Embryonic facial prominence (tissue), 1 donor: ENCODE results near the gene ZCCHC17.
"Not testable (repeated sequence)": the region's sequence is repeated elsewhere in the genome, so short reads cannot be mapped to it uniquely, and the experiment has no call there.

Source experiments
- DNase-seq: peaks from one replicate; pipeline ENCODE4 v3.0.0-alpha.2; 2016; ENCODE audit errors: extremely low spot score

The ZCCHC17 gene, protein sequence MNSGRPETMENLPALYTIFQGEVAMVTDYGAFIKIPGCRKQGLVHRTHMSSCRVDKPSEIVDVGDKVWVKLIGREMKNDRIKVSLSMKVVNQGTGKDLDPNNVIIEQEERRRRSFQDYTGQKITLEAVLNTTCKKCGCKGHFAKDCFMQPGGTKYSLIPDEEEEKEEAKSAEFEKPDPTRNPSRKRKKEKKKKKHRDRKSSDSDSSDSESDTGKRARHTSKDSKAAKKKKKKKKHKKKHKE

DNA sequence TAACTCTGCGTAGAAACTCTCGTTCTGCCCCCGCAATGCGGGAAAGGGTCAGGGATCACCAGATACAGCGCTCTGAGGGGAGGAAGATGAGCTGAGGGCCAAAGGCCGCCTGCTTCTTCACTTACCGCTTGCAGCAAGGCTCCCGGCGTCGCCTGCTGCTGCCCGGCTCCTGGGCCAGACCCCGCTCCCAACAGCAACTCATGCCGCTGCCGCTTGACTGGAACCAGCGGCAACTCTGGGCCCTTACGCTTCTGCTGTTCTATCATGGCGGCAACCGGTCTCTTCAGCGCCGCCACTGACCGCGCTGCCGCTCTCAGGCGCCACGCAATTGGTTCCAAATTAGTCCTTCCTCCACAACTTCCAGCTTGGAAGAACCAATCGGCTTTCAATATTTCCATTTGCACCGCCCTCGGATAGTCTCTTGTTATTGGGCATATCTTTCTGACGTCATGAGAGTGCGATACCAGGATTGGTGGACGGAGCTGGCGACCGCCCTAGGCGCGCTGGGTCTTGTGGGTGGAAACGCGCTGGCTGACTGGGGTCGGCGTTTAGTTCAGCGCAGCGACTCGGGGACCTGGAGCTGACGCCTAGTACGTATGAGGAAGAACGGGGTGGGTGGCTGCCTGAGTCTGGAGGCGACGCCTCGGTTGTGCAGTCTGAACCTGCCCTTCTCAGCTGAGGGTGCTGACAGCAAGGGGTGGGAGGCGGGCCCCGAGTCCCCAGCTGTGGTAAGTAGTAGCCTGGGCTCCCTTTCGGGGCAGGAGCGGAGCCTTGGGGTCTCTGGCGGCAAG is at the start of gene ZCCHC17, which contains the start of gene SNRNP40:
Gene ZCCHC17, plus strand, starts transcription at position 547 of the 791 bp plus-strand sequence. CDS start 13,067 bp downstream, outside the sequence.
Gene SNRNP40, minus strand, starts transcription at position 303 of the 791 bp plus-strand sequence. Its CDS starts 37 bp downstream, at position 266.
- peak; percentile 99 for DNase-seq

DNA sequence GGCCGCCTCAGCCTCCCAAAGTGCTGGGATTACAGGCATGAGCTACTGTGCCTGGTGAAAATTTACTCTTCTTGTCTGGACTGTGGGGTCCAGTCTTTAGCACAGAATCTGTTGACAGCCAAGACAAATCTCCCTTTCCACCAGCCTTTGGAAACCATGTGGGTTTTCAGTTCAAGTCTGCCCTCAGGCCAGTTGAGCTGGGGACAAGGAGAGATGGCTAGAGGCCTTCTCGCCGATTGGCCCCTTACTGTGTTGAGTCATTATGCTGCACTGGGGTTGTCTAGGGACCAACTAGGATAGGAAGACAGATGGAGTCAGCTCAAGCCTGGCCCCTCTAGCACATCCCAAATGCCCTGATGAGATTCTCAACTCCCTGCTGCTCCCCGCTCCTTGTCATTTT is 48.6 kb upstream of the ZCCHC17 start:
- no peak for DNase-seq

DNA sequence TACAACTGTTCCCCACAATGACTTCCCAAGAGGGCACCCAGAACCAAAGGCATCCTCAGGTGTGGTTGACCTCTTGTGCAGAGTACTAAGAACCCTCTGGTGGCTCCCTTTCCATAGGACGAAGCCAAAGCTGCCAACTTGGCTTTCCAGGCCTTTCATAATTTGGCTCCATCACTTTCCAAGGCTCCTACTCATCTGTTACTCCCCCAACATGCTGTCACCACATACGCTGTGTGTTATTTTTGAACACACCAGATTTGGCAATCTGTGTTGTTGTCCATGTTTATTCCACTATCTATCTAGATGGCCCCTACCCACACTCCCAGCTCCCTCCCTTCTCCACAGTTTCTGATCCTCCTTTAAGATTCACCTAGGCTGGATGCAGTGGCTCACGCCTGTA is 47.0 kb upstream of the ZCCHC17 start:
- DNase-seq = no peak

DNA sequence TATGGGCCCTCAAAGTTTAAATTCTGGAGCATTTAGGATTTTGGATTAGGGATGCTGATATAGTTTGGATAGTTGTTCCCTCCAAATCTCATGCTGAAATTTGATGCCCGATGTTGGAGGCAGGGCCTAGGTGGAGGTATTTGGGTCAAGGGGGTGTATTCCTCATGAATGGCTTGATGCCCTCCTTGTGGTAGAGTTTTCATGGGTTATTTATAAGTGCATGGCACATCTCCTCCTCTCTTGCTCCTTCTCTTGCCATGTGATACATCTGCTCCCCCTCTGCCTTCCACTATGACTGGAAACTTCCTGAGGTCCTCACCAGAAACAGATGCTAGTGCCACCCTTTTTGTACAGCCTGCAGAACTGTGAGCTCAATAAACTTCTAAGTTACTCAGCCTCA is 39.6 kb upstream of the ZCCHC17 start:
- no peak for DNase-seq

DNA sequence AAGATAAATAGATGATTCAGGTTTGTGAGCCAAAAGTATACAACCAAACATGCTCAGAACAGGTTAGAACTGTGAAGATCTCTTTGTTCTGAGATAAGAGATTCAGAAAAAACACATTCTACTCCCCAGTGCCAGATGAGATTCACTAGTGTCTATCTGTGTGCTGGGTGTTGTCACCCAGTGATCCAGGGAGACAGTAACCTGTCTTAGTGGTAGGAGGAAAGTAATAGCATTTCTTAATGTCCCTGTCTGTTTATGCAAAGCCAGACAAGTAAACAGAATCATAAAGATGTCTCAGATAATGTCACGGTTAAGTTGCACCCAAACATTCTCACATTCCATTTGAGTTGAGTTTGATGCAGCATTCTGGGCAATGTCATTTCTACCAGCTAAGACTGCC is 38.3 kb upstream of the ZCCHC17 start:
- no peak for DNase-seq

DNA sequence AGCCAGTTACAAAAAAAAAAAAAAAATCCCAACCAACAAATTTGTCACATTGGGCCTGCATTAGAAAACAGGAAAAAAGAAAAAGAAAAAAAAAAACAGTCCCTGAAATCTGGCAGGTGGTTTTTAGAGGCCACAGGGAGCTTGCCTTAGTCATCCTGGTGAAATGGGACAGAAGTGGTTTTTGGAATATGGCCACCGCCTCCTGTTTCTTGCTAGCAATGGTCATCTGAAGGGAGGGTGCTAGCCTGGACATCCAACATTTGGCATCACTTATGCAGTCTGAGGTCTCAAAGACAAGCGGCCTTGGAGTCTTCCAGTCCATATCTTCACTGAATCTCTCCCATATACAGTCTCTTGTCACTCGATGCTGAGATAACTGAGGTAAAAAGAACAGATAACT is 37.1 kb upstream of the ZCCHC17 start:
- DNase-seq = no peak

DNA sequence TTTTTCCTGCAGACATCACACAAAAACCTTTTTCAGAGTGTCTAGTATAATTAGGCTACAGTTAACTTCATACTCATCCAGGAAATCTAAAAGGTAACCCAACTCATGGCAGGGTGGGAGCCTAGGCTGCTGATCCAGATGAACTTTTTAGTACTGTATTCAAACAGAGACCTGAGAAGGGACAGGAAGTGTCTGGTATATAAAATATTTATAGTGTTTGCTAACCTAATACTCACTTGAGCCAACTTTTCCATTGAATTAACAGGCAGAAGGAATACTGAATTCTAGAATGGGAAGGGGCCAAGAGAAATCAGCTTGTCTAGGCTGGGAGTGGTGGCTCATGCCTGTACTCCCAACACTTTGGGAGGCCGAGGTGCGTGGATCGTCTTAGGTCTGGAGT is 34.9 kb upstream of the ZCCHC17 start:
- no peak for DNase-seq

DNA sequence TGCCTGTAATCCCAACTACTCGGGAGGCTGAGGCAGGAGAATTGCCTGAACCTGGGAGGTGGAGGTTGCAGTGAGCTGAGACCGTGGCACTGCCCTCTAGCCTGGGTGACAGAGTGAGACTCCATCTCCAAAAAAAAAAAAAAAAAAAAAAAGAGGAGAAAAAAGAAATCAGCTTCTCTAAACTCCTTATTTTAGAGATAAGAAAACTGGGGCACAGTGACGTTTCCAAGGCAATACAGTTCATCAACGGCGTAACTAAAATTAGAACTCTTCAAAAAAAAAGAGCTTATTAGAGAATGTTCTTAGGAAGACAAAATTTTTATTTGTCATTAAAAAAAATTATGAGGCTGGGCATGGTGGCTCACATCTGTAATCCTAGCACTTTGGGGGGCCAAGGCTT is 34.4 kb upstream of the ZCCHC17 start:
- not testable (repeated sequence) for DNase-seq

DNA sequence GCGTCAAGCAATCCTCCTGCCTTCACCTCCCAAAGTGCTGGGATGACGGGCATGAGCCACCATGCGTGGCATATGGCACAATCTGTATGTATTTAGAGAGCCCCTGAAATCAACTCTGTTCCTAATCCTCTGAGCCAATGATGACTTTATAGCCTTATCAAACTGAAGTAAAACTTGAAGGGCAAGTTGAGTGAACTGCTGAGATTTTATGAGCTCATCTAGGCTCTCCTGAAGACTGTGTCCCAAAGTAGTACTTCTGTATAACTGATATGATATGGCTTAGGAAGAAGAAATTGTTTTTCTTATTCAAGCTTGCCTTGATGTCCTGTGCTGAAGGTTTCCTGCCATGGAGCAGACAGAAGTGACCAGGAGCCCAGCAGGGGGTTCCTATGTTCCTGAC is 33.4 kb upstream of the ZCCHC17 start:
- DNase-seq = no peak

DNA sequence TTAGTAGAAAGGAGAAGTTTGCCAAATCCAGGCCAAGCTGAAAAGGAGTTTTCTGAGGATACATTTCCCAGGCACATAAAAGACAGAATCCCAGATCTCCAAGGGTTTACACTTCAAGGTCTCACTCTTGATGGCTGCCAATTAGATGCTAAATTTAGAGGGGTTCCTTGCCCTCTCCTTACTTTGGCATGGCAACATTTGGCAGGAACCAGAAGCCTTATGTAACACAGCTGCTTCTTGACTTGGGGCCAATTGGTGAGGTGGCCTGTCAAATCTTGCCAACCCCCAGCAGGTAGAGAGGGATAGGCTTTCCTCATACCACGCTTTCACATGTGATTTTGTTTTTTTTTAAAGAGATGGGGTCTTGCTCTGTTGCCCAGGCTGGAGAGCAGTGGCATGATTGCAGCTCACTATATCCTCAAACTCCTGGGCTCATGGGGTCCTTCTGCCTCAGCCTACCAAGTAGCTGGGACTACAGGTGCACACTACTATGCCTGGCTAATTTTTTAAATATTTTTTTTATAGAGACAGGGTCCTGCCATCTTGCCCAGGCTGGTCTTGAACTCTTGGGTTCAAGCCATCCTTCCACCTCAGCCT is 31.9 kb upstream of the ZCCHC17 start:
- no peak for DNase-seq

DNA sequence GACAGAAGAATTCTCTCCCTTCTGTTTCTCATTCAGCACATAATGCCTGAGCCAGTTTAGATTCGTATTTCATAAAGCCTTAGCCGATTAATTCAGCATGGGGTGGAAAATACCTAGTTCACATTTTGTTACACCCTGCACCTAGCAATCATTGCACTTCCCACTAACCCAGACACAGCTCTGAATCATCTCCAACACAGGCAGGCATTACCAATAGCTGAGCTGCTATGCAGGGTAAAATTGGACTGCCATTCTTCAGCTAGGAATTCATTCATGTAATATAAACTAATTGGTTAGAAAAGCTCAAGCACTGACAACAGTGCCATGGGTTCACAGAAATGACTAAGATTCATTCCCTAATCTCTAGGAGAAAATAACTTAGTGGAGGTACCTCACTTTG is 30.3 kb upstream of the ZCCHC17 start:
- DNase-seq = no peak

DNA sequence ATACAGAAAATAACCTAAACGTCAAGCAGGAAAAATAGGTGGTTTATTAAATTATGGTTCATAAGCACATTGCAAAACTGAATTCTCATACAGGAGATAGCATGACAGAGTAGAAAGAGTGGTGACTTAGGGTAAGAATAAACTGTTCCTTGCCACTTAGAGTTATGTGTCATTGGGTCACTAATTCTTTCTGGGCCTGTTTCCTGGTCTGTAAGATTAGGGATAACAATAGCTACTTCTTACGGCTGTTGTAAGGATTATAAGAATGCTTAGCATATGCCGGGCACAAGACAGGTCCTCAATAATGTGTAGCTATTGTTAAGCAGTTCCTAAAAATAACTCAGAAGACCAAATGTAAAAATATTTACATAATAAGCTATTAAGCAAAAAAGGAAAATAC is 24.5 kb upstream of the ZCCHC17 start:
- DNase-seq = no peak

DNA sequence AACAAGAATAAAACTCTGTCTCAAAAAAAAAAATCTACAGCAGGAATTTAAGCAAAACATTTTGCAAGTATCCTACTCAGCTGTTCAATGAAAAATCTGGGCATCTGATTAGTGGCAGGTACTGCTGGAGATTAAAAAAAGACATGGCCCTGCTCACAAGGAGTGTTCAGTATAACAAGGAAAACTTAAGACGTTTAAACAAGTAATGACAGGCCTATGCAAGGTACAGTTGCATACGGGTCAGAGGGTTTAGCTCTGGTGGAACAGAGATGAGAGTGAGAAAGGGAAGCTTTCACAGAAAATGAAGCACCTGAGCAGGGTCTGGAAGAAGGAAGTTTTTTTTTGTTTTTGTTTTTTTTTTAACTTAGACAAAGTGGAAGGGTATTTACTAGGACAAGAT is 23.2 kb upstream of the ZCCHC17 start:
- DNase-seq = no peak

DNA sequence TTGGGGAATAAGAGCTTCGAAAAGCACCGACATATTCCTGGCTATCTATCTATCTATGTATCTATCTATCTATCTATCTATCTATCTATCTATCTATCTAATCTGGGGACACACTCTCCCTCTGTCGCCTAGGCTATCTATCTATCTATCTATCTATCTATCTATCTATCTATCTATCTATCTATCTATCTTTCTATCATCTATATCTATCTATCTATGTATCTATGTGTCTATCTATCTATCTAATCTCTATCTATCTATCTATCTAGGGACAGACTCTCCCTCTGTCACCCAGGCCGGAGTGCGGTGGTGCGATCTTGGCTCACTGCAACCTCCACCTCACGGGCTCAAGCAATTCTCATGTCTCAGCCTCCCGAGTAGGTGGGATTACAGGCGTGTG is 14.4 kb upstream of the ZCCHC17 start:
- DNase-seq = not testable (repeated sequence)

DNA sequence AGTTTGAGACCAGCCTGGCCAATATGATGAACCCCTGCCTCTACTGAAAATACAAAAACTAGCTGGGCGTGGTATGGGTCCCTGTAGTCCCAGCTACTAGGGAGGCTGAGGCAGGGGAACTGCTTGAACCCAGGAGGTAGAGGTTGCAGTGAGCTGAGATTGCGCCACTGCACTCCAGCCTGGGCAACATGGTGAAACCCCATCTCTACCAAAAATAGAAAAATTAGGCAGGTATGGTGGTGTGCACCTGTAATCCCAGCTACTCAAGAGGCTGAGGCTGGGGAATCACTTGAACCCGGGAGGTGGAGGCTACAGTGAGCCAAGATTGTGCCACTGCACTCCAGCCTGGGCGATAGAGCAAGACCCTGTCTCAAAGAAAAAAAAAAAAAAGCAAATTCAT is 9.0 kb upstream of the ZCCHC17 start:
- DNase-seq = not testable (repeated sequence)

DNA sequence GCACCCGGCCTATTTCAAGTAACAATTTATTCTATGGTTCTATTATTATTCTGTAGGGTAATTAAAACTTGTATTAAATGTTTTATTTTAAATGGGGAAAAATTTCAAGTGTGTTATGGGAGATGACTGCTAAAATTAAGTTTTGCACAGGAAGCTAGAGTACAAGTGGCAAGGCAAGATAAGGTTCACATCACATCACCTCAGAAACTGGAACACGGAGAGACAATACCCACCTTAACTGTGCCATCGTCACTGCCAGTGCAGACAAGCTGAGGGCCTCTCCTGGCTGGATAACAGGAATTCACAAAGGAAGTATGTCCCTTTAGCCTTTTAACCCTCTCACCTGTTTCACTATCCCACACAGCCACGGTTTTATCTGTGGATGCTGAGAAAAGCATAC is 7.8 kb upstream of the ZCCHC17 start:
- DNase-seq = no peak

DNA sequence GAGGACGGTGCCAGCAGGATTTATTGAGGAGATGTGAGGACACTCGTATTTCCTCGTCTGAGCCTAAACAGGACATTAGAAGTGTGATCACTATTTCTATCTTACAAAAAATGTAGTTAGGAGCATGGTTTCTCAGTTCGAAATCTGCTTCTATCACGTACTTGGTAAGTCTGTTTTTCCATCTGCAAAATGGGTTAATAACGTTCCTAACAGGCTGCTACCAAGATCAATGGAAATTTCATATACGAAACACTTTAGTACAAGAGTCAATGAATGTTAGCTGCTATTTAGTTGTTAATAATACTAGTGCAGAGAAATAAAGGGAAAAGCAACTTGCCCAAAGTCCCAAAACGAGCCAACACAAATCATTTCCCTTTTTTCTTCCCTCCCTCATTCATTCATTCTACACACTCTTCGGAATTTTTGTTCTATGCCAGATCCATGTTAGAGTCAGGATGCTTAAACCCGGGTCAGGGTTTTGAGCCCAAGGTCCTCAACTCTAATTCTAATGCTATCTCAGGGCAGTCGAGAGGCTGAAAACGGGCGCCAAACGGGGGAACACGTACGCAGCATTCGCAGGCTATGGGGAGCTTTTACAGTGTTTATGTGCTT is 852 bp upstream of the ZCCHC17 start:
- no peak for DNase-seq

DNA sequence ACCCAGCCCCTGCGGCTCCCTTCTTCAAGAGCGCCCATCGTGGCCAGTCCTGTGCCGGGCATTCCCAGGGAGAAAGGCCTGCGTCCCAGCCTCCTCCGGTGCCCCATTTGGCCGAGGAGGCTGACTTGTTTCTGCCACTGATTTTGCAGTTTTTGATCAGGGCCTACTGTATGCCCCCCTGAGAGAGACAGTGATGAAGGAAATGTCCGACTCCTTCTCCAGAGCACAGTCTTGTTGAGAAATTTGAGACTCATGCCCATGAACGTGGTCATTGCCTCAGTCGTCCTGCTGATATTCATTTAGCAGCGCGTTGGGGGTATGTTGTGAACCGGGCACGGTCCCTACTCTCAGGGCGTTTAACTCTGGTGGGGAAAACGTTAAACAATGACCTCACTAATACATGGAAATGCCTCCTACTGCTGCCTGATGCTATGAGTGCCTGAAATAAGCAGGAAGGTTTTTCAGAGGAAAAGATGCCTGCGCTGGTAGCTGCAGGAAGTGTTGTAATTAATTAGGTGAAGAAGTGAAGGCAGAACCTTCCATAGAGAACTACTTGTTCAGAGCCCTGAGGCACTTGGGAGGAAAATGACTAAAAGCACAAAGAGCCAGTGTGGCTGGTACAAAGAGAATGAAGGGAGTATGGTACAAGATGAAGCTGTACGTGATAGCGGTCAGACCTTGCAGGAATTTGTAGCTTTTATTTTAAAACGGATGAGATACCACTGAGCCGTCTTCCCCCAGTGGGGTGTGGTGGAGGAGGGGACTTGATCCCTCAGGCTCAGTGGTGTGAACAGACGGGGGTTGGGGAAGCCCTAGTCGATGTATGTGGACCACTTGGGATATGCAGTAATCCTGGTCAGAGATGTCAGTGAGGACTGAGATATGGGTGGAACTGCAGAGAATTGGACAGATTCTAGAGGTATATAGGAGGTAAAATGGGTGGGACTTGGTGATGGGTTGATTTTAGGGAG is 730 bp downstream of the ZCCHC17 start:
- no peak for DNase-seq

DNA sequence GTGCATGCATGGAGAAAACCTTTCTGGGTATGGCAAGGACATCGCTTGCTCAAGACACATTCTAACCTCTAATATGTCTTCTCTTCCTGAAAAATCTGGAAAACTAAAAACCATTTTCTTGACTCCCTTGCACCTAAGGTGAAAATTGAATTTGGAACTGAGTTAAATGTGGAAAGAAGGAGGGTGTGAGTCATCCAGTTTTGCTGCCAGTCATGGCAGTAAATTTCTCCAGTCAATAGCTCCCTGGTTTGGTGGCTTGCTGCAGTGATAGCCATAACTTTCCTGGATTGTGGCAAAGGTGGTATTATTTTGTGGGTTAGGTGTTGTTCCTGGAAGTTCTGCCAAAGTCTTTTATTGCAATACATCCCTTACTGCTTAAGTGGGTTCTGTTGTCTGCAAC is 2.5 kb downstream of the ZCCHC17 start:
- DNase-seq = no peak

DNA sequence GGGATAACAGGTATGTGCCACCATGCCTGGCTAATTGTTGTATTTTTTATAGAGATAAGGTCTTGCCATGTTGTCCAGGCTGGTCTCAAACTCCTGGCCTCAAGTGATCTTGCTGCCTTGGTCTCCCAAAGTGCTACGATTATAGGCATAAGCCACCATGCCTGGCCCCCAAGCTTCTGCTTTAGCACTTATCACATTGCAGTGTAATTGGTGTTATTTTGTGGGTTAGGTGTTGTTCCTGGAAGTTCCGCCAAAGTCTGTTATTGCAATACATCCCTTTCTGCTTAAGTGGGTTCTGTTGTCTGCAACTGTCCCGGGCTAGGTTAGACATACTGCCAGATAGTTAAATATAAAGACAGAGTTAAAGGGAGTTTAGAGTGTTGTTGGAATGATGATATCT is 3.4 kb downstream of the ZCCHC17 start:
- no peak for DNase-seq

DNA sequence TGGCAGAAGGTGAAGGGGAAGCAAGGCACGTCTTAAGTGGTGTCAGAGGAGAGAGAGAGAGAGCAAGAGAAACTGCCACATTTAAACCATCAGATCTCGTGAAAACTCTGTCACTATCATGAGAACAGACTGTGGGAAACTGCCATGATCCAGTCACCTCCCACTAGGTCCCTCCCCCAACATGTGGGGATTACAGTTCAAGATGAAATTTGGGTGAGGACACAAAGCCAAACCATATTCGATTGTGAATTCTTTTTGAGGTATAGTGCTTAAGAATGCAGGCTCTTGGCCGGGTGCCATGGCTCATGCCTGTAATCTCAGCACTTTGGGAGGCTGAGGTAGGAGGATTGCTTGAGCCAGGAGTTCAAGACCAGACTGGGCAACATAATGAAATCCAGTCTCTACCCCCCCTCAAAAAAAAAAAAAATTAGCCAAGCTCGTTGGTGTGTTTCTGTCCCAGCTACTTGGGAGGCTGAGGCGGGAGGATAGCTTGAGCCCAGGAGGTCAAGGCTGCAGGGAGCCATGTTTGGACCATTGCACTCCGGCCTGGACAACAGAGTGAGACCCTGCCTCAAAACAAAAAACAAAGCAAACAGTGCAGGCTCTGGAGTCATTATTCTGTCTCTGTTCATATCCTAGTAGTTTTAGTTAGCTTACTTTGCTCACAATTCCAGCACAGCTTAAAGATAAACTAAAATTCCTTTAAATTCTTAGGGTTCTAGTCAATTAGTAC is 6.0 kb downstream of the ZCCHC17 start:
- no peak for DNase-seq
